ENCODE measurements around the gene BICC1.

BICC1 gene

GRCh38 chr10:58621379-58622077 is 108.9 kb downstream of the BICC1 start:
- no peak for DNase-seq (ENCODE audit: low read depth, low spot score)
- POLR2A ChIA-PET, result no interaction called here
- CTCF ChIA-PET, result interaction anchor here (0.7 kb wide), 1 partner anchor 207 kb away, joined by 3 read pairs; no protein-coding TSS in a partner anchor
- no peak overlapping the region for H3K4me3 ChIP-seq (ENCODE audit: low read depth, low read length)
- TF ChIP-seq CTCF (IDR thresholded peaks at IDR 0.05; ENCODE audit: insufficient read depth, low read length, missing control alignments), result no peak

GRCh38 chr10:58622246-58622645 is 109.6 kb downstream of the BICC1 start:
- ChIA-PET CTCF (interaction anchor here (0.9 to 1.0 kb wide), 2 partner anchors 18 to 208 kb away, joined by 3 to 7 read pairs; no protein-coding TSS in a partner anchor), POLR2A (no interaction called here)
- no peak overlapping the region for H3K4me3 ChIP-seq (ENCODE audit: low read depth, low read length)
- DNase-seq (ENCODE audit: low read depth, low spot score), result no peak
- no peak for TF ChIP-seq CTCF (IDR thresholded peaks at IDR 0.05; ENCODE audit: insufficient read depth, low read length, missing control alignments)

GRCh38 chr10:58625070-58625469 is 112.4 kb downstream of the BICC1 start:
- CTCF ChIA-PET, result interaction anchor here (0.9 kb wide), 1 partner anchor 9 kb away, joined by 4 read pairs; no protein-coding TSS in a partner anchor

GRCh38 chr10:58627392-58627791 is 114.7 kb downstream of the BICC1 start:
- no peak overlapping the region for H3K4me3 ChIP-seq (ENCODE audit: low read depth, low read length)
- no peak for TF ChIP-seq CTCF (IDR thresholded peaks at IDR 0.05; ENCODE audit: insufficient read depth, low read length, missing control alignments)
- POLR2A ChIA-PET, result no interaction called here
- DNase-seq (ENCODE audit: low read depth, low spot score), result no peak
- CTCF ChIA-PET, result interaction anchor here (0.6 kb wide), 1 partner anchor 95 kb away, joined by 3 read pairs; no protein-coding TSS in a partner anchor

More at GRCh38 chr10:58625070-58625469, 112.4 kb downstream of the BICC1 start:
- H3K4me3 ChIP-seq (ENCODE audit: low read depth, low read length), result no peak overlapping the region
- TF ChIP-seq CTCF (IDR thresholded peaks at IDR 0.05; ENCODE audit: insufficient read depth, low read length, missing control alignments), result no peak
- DNase-seq (ENCODE audit: low read depth, low spot score), result no peak
- POLR2A ChIA-PET, result interaction anchor here (0.6 kb wide), 1 partner anchor 54 kb away, joined by 3 read pairs; no protein-coding TSS in a partner anchor

- DNase-seq (ENCODE audit: low read depth, low spot score), result no peak
- ChIA-PET CTCF (interaction anchor here (1.3 to 1.8 kb wide), 2 partner anchors 9 to 12 kb away, joined by 5 read pairs; no protein-coding TSS in a partner anchor), POLR2A (no interaction called here)
- no peak overlapping the region for H3K4me3 ChIP-seq (ENCODE audit: low read depth, low read length)
- no peak for TF ChIP-seq CTCF (IDR thresholded peaks at IDR 0.05; ENCODE audit: insufficient read depth, low read length, missing control alignments)
Measured at GRCh38 chr10:58631715-58632114, 119.0 kb downstream of the BICC1 start.

GRCh38 chr10:58632216-58632615 is 119.5 kb downstream of the BICC1 start:
- DNase-seq (ENCODE audit: low read depth, low spot score), result no peak
- ChIA-PET CTCF (interaction anchor here (1.8 kb wide), 1 partner anchor 8 kb away, joined by 5 read pairs; no protein-coding TSS in a partner anchor), POLR2A (no interaction called here)
- no peak for TF ChIP-seq CTCF (IDR thresholded peaks at IDR 0.05; ENCODE audit: insufficient read depth, low read length, missing control alignments)
- no peak overlapping the region for H3K4me3 ChIP-seq (ENCODE audit: low read depth, low read length)

Data from AG04449 (cell line).